Large intestine (tissue), 3 donors: ENCODE data around the gene SPNS3. TPM values are rescaled to one million over a fixed set of nuclear protein-coding genes. Genes with fewer than 3 reads are reported as not detected.

Experiments used
- DNase-seq, 2 donors: peaks; one replicate each; pipeline versions ENCODE4 v3.0.0 to v3.0.0-alpha.2; 2013
- H3K27ac ChIP-seq: one replicate; pipeline ENCODE4 v1.5.1; 2013; ENCODE audit warnings: low read length
- H3K27me3 ChIP-seq: 2 replicates; pipeline ENCODE4 v1.6.1; 2013; ENCODE audit warnings: low read length; ENCODE audit not compliant: control insufficient read depth, insufficient read depth
- H3K36me3 ChIP-seq: 2 replicates; pipeline ENCODE4 v1.6.1; 2013; ENCODE audit warnings: low read length; ENCODE audit not compliant: control insufficient read depth, insufficient read depth
- H3K4me1 ChIP-seq: one replicate; pipeline ENCODE4 v1.6.1; 2013; ENCODE audit warnings: low read length; ENCODE audit not compliant: control insufficient read depth, insufficient read depth
- H3K4me3 ChIP-seq: one replicate; pipeline ENCODE4 v1.5.1; 2013; ENCODE audit warnings: low read length
- H3K9me3 ChIP-seq: one replicate; pipeline ENCODE4 v1.6.1; 2013; ENCODE audit warnings: mild to moderate bottlenecking, low read depth, low read length, moderate library complexity; ENCODE audit not compliant: control insufficient read depth
- WGBS: methylation state at CpG from one replicate; pipeline ENCODE4 v1.1.5; 2013; ENCODE audit warnings: low lambda C conversion rate; ENCODE audit not compliant: insufficient coverage; 5-methylcytosine and 5-hydroxymethylcytosine counted together
- polyA plus RNA-seq: library from polyadenylated mRNA; unstranded; fragments of 120-200 nt; gene quantifications from one replicate; pipeline ENCODE4 v1.2.1, GENCODE V29; 2013

SPNS3 gene
- polyA plus RNA-seq, 1 donor: 9.2 TPM

GRCh38 chr17:4405699-4406098 lies 28.0 kb upstream of the SPNS3 start:
- DNase-seq: no peak
- H3K27ac ChIP-seq: no peak overlapping the region
- no peaks in the 10 kb centered on the region for H3K4me1 ChIP-seq
- no peaks in the 10 kb centered on the region for H3K27me3 ChIP-seq
- no peaks in the 10 kb centered on the region for H3K9me3 ChIP-seq
- no CpG with 5 or more reads among the region's 5 CpGs for WGBS
- no peak overlapping the region for H3K4me3 ChIP-seq
- no peaks in the 10 kb centered on the region for H3K36me3 ChIP-seq

GRCh38 chr17:4406386-4406785 lies 27.4 kb upstream of the SPNS3 start:
- no peak for DNase-seq
- no peak overlapping the region for H3K4me3 ChIP-seq
- no peaks in the 10 kb centered on the region for H3K4me1 ChIP-seq
- H3K27me3 ChIP-seq: no peaks in the 10 kb centered on the region
- H3K9me3 ChIP-seq: no peaks in the 10 kb centered on the region
- H3K27ac ChIP-seq: no peak overlapping the region
- no peaks in the 10 kb centered on the region for H3K36me3 ChIP-seq
- WGBS: no CpG with 5 or more reads among the region's 10 CpGs

GRCh38 chr17:4407216-4407615 lies 26.5 kb upstream of the SPNS3 start:
- no peak overlapping the region for H3K4me3 ChIP-seq
- whole genome bisulfite sequencing: no CpG with 5 or more reads among the region's 7 CpGs
- H3K9me3 ChIP-seq: no peaks in the 10 kb centered on the region
- DNase-seq: no peak
- no peaks in the 10 kb centered on the region for H3K36me3 ChIP-seq
- H3K4me1 ChIP-seq: no peaks in the 10 kb centered on the region
- no peaks in the 10 kb centered on the region for H3K27me3 ChIP-seq
- H3K27ac ChIP-seq: no peak overlapping the region

- peak in 1 of 2 donors; percentile 23 for DNase-seq
- H3K4me3 ChIP-seq: no peak overlapping the region
- H3K27me3 ChIP-seq: no peaks in the 10 kb centered on the region
- H3K36me3 ChIP-seq: no peaks in the 10 kb centered on the region
- 71% methylated on average over 1 of the region's 8 CpGs for WGBS
- no peaks in the 10 kb centered on the region for H3K9me3 ChIP-seq
- no peak overlapping the region for H3K27ac ChIP-seq
- H3K4me1 ChIP-seq: no peaks in the 10 kb centered on the region
Measured at GRCh38 chr17:4407851-4408250, 25.9 kb upstream of the SPNS3 start.

GRCh38 chr17:4409659-4410058 lies 24.1 kb upstream of the SPNS3 start:
- WGBS: no CpG with 5 or more reads among the region's 6 CpGs
- H3K9me3 ChIP-seq: no peaks in the 10 kb centered on the region
- H3K4me1 ChIP-seq: no peaks in the 10 kb centered on the region
- H3K36me3 ChIP-seq: no peaks in the 10 kb centered on the region
- no peak for DNase-seq
- H3K4me3 ChIP-seq: no peak overlapping the region
- no peaks in the 10 kb centered on the region for H3K27me3 ChIP-seq
- H3K27ac ChIP-seq: no peak overlapping the region

DNA sequence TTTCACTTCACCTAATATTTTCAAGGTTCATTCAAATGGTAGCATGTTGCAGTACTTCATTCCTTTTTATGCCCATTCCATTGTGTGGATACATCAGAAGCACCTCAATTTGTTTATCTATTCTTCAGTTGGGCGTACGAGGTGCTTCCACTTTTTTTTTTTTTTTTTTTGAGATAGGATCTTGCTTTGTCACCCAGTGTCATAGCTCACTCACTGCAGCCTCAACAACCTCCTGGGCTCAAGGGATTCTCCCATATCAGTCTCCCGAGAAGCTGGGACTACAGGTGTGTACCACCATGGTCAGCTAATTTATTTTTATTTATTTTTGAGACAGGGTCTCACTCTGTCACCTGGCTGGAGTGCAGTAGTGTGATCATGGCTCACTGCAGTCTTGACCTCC lies 22.5 kb upstream of the SPNS3 start:
- Histone ChIP-seq H3K4me1 (no peaks in the 10 kb centered on the region), H3K27ac (no peak overlapping the region), H3K9me3 (no peaks in the 10 kb centered on the region), H3K36me3 (no peaks in the 10 kb centered on the region), H3K4me3 (no peak overlapping the region), H3K27me3 (no peaks in the 10 kb centered on the region)
- WGBS: 92% methylated on average over 2 of the region's 3 CpGs
- DNase-seq: no peak

DNA sequence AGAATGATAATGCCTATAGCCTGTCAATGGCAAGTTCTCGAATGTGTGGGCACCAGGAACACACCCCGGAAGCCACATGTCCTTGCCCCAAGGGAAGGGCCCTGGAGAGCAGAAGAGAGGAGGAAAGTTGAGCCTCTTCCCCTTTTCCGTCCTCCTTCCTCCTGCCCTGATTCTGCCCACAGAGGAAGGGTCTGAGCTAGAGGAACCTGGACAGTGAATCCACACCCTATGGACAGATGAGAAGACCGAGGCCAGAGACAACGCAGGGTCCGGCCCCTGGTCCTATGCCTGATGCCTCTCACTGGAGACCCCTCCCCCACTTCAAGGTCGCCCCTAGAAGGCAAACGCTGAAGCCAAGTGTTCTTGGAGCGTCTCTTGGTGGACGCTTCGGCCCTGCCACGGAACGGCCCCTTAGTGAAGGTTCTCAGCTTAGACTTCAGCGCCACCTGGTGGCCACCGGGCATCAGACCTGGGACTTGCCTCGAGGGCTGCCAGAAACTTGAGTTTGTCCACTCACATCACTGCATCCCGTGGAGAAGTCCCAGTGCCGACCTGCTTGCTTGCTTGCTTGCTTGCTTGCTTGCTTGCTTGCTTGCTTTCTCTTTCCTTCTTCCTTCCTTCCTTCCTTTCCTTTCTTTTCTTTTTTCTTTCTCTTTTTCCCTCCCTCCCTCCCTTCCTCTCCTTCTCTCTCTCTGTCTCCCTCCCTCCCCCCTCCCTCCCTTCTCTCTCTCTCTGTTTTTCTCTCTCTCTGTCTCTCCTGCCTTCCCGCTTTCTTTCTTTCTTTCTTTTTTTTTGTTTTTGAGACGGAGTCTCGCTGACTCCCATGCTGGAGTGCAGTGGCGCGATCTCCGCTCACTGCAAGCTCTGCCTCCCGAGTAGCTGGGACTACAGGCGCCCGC lies 20.6 kb upstream of the SPNS3 start:
- peak; percentile 75 to 87 for DNase-seq
- H3K4me3 ChIP-seq: no peak overlapping the region
- no peaks in the 10 kb centered on the region for H3K36me3 ChIP-seq
- H3K27ac ChIP-seq: no peak overlapping the region
- H3K4me1 ChIP-seq: no peaks in the 10 kb centered on the region
- WGBS: no CpG with 5 or more reads among the region's 27 CpGs
- H3K9me3 ChIP-seq: no peaks in the 10 kb centered on the region
- no peaks in the 10 kb centered on the region for H3K27me3 ChIP-seq

DNA sequence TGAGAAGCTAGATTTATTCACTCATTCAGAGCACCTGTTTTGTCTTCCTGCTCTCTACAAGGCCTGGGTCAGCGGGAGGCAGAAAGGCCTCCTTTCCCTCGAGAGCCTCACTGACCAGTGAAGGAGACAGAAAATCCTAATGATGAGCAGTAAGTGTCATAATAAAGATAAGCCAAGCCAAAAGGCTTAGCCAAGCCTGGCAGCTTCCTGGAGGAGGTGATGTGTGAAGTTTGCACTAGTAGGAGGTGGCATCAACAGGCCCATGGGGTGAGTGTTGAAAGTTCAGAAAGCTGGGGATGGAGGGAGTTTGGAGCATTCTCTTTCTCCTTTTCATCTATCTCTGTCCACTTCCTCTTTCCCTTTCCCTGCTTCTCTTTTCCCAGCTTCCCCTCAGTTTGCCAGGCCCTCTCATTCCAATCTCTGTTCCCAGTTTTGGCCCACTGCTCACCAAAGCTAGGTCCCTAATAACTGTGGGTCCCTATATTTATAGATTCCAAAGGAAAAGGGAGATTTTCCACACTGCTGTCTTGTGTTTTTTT lies 16.5 kb upstream of the SPNS3 start:
- no CpG with 5 or more reads among the region's 2 CpGs for WGBS
- no peaks in the 10 kb centered on the region for H3K27me3 ChIP-seq
- H3K27ac ChIP-seq: no peak overlapping the region
- no peak overlapping the region for H3K4me3 ChIP-seq
- H3K4me1 ChIP-seq: peaks cover 3% of the 10 kb centered on the region
- no peaks in the 10 kb centered on the region for H3K36me3 ChIP-seq
- no peak for DNase-seq
- no peaks in the 10 kb centered on the region for H3K9me3 ChIP-seq

DNA sequence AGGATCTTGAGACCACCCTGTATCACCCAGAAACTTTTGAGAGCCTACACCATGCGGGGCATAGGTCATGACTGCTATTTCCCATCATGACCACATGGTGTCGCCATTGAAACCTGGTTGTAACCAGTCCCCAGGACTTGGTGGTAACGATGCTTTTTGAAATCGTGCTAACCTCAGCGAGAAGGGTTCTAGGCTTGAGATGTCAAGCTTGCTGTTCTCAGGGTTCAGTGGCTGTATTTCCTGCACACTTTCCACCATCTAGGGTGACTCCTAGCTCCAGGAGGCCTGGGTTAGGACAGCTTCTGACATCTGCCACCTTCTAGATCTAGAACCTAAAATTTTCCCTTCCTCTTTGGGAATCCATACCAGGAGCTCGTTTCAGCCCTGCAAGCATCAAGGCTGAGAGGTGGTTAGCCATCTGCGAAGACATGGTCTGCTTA lies 13.0 kb upstream of the SPNS3 start:
- Histone ChIP-seq H3K36me3 (no peaks in the 10 kb centered on the region), H3K4me1 (peaks cover 3% of the 10 kb centered on the region), H3K4me3 (no peak overlapping the region), H3K9me3 (no peaks in the 10 kb centered on the region), H3K27me3 (no peaks in the 10 kb centered on the region), H3K27ac (no peak overlapping the region)
- peak; percentile 70 for DNase-seq
- no CpG with 5 or more reads among the region's 7 CpGs for WGBS

DNA sequence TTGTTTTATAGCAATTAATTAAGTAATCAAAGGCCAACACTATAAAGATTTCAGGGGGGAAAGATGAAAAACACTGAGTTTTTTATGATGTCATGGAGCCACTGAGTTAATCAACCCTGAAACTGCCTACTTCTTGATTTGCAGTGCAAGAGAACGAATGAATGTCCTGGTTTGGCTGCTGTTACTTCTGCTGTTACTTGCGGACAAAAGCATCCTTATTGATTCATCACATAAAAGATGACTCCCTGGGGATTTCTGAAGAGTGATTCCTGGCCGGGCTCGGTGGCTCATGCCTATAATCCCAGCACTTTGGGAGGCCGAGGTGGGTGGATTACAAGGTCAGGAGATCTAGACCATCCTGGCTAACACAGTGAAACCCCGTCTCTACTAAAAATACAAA lies 10.9 kb upstream of the SPNS3 start:
- Histone ChIP-seq H3K27ac (no peak overlapping the region), H3K36me3 (no peaks in the 10 kb centered on the region), H3K4me3 (no peak overlapping the region), H3K9me3 (no peaks in the 10 kb centered on the region), H3K4me1 (peaks cover 3% of the 10 kb centered on the region), H3K27me3 (no peaks in the 10 kb centered on the region)
- no peak for DNase-seq
- no CpG with 5 or more reads among the region's 6 CpGs for WGBS

DNA sequence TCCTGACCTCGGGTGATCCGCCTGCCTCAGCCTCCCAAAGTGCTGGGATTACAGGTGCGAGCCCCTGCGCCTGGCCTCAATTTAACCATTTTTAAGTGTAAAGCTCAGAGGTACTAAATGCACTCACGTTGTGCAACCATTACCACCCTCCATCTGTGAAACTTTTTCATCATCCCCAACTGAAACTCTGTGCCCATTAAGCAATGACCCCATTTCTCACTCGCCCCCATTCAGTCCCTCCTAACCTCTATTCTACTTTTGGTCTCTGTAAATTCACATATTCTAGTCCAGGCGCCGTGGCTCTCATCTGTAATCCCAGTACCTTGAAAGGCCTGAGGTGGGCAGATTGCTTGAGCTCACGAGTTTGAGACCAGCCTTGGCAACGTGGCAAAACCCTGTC lies 8.3 kb upstream of the SPNS3 start:
- Histone ChIP-seq H3K4me3 (no peak overlapping the region), H3K36me3 (no peaks in the 10 kb centered on the region), H3K4me1 (peaks cover 3% of the 10 kb centered on the region), H3K27me3 (no peaks in the 10 kb centered on the region), H3K27ac (no peak overlapping the region), H3K9me3 (no peaks in the 10 kb centered on the region)
- no peak for DNase-seq
- WGBS: 71% methylated on average over 1 of the region's 10 CpGs
